UCSD-AML1 (cell line): Measurements from ENCODE around the gene PJVK.
A peak's percentile ranks its signal among the peaks of the same experiment; 100 is the strongest.
"Not testable (repeated sequence)": the region's sequence is repeated elsewhere in the genome, so short reads cannot be mapped to it uniquely, and the experiment has no call there.

Source experiments
- DNase-seq: peaks from one replicate; lab custom pipeline; 2025; ENCODE audit not compliant: unreplicated experiment; lab: John Stamatoyannopoulos, UW

The PJVK gene

DNA sequence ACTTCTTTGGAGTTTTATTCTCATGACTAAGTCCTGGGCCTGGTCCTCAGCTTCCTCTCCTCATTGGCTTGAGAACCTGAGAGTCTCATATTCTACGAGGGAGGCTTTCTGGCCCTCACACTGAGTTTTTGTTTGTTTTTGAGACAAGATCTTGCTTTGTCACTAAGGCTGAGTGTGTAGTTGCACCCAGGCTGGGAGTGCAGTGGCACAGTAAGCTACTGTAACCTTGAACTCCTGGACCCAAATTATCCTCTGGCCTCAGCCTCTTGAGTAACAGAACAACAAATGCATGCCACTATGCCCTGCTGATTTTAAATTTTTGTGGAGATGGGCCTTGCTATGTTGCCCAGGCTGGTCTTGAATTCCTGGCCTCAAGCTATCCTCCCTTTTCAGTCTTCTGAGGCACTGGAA lies 22.8 kb upstream of the PJVK start:
- DNase-seq = no peak

DNA sequence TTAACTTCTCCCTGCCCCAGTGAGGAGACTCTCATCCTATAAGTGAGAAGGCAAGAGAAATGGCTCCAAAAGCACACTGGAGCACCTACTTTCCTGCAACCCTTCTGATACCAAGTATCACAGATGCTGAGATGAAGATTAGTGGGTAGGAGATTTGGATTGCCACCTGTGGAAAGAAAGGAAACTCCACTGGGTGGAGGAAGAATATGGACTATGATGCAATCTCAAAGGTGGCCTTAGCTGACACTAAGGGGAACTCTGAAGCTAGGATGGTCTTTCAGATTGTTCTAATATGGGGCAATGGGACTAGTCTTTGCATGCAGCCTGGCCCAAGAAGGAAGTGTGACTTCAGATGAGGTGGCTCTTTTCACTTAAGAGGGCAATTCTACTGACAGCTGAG lies 21.8 kb upstream of the PJVK start:
- no peak for DNase-seq

DNA sequence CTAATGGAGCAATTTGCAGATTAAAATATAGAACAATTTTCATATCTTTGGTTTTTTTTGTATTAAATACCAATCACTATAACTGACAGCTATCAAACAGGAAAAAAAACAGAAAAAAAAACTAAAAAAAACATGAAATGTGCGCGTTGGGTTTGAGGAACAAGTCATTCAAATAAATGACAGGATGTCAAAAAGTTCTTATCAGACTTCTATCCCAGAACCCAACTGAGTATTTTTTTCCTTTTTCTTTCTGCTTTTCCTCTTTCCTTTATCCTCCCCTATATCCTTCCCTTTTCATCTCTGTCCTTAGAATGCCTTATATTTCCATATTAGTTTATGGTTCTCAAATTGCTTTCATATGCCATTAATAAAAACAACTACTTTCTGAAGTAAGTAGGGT lies 14.5 kb upstream of the PJVK start:
- DNase-seq = no peak

DNA sequence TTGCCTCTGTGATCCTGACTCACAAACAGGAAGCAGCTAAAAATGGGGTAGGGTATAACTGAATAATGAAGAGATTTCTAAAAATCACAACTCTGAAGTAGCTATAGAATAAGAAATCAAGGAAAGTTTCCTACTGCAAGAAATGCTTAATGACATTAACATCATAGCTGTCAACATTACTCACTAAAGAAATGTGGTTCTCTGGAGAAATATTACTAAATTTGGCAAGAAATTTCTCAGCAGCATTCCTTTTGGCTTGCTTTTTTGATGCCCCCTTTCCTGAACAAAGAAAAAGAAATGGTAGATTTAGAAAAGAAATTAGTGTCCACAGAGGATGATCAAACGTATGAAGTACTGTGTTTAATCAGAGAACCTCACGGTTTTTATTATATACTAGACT lies 9.8 kb upstream of the PJVK start:
- no peak for DNase-seq

DNA sequence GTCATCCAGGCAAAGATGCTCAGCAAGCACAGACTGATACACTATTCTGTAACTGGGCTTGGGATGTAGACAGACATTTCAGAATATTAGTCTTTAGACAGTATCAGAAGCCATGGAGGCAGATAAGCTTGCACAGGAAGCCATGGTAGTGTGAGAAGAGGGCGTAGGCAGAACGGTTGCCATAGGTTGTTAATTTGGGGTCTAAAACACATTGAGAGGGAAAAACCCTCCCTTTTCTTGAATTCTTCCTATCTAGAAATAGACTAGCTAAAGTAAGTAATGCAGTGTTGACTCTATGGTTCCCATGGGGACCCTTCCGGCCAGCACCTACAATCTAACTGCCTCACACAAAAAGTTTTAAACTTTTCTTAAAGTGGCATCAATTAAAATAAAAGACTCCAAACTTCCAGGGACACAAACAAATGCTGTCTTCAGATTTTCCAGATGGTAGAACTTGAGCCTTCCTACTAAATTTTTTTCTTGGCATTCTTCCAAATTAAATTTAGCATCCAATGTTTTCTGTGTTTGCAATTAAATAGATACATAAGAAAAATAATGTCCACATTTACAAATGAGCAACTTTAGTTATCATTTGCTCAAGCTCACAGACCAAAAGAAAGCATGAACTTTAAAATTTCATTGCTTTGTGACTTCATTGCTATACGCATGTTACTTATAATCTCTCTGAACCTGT lies 2.1 kb upstream of the PJVK start:
- DNase-seq = no peak

DNA sequence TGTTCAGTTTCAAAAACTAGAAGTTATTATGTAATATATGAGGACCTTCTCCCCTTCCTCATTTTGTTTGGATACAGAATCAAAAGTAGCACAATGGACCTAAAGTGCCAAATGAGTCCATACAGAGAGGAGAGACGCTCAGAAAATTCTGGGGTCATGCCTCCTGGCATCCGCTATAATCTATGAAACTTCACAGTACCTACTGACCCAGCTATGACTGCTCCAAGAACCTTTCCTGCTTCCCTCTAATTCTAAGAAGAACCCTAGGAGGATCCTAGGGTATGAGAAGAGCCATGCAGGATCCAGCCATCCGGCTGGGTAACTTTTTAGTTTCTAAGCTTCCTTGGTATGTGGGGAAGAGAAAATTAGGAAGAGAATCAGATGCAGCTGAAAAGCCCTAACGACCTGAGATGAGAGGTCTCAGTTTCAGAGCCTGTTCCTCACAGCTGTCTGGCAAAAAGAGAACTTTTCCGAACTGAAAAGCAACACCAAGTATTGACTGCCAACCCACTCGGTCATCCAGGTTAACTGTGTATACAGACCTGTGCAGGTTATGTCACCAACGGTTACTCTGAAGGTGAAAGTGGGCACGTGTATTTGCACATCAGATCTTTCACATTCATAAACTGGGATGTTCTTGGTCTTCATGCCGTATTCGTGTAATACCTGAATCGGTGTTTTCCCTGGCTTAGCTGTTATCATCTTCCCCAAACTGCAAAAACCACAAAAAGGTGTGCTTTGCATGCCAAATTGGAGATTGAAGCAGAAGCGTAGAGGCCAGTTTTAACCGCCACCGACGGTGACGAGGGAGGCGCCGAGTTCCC lies 1.3 kb upstream of the PJVK start:
- DNase-seq = no peak

DNA sequence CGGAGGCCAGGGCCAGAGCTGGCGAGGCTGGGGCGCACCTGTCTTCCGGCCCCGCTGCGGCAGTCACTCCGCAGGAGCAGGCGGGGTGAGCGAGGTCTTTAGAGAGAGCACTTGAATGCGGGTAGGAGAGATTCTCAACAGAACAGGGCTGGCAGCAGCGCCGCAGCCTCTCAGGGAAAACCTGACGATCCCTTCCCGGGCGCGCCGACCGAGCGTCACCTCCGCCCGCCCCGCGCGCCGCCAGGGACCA lies 729 bp upstream of the PJVK start:
- DNase-seq = no peak

DNA sequence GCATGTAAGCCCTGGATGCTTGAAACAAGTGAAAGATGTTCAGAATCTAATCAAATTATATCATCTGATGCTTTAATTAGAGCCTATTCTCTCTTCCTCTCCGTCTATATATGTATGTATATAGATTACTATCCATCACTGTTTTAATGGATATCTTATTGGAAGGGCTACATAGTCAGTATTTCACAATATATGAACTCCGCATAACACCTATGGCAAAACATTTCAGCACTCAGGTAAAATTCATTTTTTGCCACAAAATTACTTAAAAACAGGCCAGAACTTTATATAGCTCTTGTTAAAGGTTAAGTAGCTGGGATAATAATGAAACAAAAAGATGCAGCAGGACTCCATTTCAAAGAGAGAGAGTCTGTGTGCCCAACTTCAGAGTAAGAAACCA lies 1.2 kb downstream of the PJVK start:
- no peak for DNase-seq

DNA sequence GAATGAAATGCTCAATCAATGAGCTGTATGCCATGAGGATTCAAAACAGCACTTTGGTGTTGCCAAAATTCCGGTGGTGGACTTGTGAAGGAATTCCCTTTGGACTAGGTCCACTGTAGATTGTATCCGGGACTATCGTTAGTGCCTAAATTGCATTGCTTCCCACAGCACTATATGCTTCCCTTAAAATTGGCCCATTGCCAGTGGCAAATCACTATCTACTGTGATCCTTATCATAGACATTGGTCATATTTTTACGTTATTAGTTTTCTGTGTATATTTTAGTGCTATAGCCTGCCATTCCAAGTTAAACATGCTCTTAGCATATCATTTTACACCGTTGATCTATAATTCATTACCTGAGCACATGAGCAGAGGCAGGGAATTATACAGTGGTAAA lies 1.7 kb downstream of the PJVK start:
- no peak for DNase-seq

DNA sequence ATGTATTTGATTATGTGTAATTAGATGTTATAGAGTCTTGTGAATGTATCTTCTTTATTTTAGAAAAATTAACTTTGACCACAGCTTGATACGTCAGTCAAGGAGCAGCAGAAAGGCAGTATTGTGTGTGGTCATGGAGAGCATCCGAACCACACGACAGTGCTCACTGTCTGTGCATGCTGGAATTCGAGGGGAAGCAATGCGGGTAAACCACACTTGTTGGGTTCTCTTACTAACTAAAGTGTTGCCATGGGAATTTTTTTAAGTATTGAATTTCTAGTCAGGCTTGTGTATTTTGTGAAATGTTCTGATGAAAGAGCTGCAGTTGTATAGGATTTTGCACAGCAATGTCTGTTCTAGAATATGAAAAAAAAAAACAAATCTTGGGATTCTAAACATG lies 4.8 kb downstream of the PJVK start:
- no peak for DNase-seq

DNA sequence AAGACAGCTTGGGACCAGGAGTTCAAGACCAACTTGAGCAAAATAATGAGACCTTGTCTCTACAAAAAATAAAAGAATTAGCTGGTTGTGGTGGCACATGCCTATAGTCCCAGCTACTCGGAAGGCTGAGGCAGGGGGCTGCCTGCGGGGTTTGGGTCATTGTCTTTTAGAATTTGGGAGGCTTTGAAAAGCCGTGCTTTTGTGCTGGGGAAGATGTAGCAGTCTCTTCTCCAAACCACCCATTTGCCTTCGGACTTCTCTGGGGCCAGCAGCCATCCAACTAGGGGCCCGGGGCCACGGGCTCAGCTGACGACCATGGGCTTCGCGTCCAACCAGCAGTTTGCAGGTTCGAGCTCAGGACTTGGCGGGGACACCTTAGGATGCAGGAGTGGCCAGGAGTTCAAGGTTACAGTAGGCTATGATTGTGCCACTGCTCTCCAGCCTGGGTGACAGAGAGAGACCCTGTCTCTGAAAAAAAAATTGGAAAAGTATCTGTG lies 6.3 kb downstream of the PJVK start:
- no peak for DNase-seq

DNA sequence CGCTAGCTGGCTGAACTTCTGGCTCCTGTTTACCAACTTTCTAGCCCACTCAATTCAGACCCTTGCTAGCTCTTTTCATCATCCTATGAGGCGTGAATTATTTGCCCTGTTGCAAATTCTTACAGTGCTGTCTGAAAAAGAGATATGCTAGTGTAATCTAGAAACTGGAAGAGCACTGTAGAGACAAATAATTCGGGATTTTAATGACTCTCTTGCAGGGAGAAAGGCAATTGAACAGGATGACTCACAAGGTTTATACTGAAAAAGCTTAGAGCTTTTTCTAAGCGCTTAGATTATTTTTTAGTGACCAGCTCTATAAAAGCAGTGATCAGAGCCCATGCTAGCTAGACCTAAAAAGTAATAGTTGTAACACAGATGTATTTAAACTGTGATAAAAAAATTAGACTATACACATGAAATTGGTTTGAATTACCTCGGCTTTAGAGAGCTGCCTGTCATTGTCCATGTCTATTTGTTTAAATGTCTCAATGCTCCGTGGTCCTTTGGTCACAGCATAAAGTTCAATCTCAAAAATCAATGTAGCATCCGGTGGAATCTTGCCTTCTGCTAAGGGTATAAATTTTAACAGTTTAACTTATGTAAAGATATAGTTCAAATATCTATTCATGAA lies 18.2 kb downstream of the PJVK start:
- no peak for DNase-seq

DNA sequence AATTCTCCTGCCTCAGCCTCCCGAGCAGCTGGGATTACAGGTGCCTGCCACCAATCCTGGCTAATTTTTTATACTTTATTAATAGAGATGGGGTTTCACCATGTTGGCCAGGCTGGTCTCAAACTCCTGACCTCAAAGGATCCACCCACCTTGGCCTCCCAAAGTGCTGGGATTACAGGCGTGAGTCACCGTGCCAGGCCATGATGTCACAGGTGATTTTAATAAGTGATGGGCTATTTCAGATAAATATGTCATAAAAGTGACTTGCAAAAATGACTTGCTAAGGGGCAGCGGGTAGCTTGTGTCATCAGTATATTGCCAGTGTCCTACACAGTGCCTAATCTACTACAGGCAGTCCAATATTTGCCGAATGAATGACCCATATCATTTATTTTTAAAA lies 20.1 kb downstream of the PJVK start:
- not testable (repeated sequence) for DNase-seq

DNA sequence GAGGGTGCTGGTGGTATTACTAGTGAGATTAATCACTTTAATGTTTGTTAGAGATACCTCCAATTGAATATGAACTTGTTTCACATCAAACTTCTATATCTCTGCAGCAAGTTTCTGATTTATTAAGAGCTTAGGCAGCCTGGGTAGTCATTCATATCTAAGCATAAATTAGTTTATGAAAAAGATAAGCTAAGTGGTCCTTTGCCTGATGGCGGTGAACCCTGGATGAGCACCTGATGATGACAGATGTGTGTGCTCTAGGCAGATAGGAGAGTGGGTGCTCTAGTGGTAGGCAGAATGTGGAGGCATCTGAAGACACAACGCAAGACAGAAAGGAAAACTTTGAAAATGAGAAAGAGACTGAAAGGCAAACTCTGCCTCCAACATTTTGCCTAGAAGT lies 22.2 kb downstream of the PJVK start:
- DNase-seq = no peak

DNA sequence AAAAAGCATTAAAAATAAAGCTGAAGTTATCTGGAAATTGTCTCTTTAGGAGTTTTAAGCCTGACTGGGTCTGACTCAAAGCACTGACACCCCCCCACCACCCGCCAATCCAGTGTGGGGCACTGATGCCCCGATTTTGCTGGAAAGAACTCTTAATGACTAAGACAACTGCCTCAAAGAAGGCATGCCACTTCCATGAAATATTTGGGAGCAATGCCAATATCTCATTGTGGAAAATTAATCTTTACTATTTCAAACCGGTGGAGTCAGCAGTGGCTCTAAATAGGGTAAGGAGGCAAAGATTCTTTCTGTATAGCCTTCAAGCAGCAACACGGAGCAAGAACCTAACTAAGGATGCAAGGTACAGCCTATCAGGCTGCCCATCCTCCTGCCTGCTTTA lies 22.8 kb downstream of the PJVK start:
- DNase-seq = no peak

DNA sequence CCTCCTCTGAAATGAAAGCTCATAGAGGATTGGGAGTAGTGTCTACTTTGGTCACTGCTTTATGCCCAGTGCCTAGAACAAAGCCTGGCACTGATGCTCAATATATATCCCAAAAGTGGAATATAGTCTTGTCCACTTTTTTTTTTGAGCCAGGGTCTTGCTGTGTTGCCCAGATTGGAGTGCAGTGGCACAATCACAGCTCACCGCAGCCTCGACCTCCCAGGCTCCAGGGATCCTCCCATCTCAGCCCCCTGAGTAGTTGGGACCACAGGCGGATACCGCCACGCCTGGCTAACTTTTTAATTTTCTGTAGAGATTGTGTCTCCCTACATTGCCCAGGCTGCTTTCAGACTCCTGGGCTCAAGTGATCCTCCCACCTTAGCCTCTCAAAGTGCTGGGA lies 23.4 kb downstream of the PJVK start:
- DNase-seq = no peak

DNA sequence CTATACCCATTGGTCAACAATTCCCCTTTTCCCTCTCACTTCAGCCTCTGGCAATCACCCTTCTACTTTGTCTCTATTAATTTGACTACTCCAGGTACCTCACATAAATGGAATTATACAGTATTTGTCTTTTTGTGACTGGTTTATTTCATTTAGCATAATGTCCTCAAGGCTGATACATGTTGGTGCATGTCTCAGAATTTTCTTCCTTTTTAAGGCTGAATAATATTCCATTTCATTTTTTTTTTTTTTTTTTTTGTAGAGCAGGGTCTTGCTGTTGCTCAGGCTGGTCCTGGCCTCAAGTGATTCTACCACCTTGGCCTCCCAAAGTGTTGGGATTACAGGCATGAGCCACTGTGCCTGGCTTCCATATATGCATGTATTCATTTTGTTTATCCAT lies 25.3 kb downstream of the PJVK start:
- DNase-seq = no peak

DNA sequence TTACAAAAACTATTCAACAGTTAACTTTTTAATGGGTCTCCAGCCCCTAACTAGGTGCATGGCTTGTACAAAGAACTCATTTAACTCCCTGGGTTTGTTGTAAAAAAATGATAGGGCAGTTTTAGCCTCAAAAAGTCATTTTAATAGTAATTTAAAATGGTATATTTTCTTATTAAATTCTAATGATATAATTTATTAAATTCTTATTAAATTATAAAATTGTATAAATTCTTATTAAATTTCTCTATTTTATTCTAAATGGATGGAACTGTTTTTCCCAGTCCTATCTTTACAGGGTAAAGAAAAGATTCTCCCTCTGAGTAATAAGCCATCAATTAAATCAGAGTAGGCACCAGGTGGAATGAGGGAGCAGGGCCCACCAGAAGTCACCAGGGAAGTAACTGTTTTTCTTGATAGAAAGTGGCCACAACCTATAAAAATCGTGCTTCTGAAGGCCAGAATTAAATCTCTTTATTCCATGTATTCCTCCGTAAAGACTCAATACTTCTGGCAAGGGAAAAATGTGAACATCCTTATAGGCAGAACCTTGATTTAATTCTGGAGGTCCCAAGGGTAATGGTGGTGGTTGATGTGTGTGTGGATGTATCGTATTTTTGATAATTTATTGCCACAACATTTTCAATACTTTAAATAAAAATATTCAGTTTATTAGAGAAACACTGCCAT lies 26.4 kb downstream of the PJVK start:
- DNase-seq = no peak

DNA sequence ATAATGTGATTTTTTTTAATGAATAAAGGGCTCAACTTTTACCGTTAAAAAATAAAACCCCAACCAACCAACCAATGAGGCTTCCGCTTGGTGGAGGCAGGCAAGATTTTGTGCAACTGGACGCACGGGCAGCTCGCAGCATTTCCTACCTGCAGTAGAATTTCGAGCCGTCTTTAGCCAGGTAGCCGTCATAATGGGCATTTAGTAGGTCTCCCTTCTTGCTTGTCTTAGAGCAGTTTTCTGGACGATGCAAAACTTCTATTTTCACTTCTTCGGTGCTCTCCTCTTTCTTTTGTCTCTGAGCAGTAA lies 26.9 kb downstream of the PJVK start:
- DNase-seq = no peak

DNA sequence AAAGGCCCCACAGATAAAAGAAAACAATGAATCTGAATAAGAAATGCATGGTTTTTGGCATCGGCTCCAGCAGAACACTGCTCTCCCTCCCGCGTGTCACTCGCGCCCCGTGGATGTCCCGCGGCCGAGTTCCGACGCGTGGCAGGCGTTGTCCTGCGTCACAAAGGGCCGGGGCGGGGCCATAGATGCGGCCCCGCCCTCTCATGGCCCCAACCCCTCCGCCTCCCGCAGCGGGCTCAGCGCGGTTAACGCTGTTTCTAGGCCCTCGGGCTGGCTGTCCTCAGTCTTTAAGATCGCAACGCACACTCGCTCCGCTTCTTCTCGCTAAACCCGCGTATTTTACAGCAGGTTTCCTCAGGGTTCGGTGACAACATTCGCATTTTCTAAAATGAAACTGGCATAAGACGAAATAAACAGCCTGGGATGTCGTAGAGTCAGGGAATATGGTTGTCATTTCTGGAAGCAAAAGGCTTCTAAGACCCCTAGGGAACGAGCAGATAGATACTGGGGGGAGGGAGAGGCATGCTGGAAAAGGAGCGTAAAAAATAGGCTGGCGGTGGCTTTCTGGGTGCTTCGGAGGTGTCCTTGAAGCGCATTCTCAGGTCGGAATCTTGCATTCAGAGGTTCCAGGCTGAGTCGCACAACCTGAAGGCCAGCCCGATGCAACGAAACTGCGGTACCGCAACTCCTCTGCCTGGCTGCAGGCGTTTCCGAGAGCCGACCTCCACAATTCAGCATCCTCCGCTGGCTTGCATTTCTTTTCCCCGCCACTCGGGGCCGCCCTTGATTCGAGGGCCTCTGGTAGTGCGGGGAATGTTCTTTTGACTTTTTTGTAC lies 27.5 kb downstream of the PJVK start, which contains the start of gene FKBP7:
FKBP7 (minus strand) TSS at position 162 of the 836 bp plus-strand sequence; CDS start at position 61, 101 bp downstream.
- peak; percentile 88 for DNase-seq

DNA sequence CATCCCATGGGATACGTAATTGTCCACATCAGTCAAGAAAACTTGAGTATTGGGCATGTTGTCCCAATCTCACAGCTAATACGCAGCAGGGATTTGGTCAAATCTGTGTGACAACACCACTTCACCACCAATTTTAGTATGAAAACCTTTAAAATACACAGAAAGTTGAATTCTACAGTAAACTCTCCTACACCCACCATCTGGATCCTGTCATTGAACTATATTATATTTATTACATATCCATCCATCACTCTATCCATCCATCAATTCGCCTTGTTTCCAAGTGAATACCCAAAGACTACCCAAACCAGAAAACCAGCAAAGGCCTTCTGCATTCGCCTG lies 28.1 kb downstream of the PJVK start:
- no peak for DNase-seq
